Brain pericyte (primary cell): ENCODE results near the gene SMYD3.

Source experiments
- DNase-seq: peaks from one replicate; pipeline ENCODE4 v3.0.0-alpha.2; 2012; ENCODE audit warnings: low read depth, low spot score

SMYD3 gene

DNA sequence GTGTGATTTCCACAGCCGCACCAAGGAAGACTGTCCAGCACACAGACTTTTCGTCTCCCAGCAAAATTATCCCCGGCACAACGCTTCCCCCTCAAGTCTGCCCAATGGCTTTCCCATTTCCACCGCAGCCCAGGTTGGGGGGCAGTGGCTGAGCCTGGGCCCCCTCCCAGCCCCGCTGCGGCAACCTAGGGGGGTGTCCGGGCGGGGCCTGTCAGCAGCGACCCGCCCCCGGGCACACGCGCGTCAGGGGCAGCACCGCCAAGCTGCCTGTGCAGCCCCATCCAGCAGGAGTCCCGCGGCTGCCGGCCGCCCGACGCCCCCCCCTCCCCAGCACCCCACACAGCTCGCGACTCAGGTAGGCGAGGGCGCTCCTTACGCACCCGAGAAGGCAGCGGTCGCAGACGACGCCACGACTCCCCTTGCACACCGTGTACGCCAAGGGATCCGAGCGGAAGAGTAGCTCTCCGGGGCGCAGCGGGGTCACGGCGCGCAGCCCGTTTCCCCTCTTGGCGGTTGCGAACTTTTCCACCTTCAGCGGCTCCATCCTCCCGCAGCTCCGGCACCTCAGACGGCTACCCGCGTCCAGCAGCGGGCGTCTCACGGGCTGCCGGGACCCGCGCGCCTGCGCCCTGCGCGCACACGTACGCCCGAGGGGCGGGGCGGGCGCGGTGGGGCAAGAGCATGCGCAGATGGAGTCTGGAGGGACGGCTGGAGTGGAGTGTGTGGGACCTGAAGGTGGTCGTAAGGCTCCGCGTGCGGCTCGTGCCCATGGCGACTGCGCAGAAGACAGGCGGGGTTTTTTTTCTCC lies at the start of gene SMYD3:
TSS of gene SMYD3 (minus strand) at position 606 of the 808 bp plus-strand sequence.
- DNase-seq, result no peak

GRCh38 chr1:246554201-246554600 lies 47.1 kb upstream of the SMYD3 start:
- DNase-seq, result no peak

DNA sequence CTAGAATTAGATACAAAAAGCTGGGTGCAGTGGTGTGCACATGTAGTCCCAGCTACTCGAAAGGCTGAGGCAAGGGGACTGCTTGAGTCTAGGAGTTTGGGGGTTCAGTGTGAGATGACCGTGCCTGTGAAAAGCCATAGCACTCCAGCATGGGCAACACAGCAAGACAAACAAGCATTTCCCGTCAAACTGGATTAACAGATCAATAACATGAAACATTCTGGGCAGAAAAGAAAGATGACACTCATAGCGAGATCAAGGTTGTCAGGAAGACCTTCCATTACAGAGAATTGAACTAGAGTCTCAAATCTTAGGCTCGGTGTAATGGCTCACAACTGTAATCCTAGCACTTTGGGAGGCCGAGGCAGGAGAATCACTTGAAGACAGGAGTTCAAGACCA lies 45.0 kb upstream of the SMYD3 start:
- DNase-seq, result no peak

GRCh38 chr1:246550402-246550801 lies 43.3 kb upstream of the SMYD3 start:
- no peak for DNase-seq

- DNase-seq, result no peak
Observed at GRCh38 chr1:246549665-246550064, 42.6 kb upstream of the SMYD3 start.

DNA sequence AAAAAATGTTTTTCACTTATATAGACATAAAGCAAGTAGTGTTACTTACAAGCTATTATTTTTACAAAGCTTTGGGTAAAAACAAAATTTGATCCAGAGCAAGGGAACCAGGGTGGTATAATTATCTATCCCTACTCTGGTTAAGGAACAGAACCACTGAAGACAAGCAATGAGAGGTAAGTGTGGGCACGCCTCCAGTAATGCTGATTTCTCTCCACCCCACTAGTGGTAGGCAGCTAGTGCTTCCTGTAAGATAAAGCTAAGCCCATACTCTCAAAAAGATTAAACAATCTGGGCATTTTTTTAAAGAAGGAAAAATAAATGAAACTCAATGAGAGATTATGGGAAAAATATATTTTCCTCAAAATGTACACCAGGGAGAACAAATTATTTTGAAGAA lies 36.9 kb upstream of the SMYD3 start:
- no peak for DNase-seq

DNA sequence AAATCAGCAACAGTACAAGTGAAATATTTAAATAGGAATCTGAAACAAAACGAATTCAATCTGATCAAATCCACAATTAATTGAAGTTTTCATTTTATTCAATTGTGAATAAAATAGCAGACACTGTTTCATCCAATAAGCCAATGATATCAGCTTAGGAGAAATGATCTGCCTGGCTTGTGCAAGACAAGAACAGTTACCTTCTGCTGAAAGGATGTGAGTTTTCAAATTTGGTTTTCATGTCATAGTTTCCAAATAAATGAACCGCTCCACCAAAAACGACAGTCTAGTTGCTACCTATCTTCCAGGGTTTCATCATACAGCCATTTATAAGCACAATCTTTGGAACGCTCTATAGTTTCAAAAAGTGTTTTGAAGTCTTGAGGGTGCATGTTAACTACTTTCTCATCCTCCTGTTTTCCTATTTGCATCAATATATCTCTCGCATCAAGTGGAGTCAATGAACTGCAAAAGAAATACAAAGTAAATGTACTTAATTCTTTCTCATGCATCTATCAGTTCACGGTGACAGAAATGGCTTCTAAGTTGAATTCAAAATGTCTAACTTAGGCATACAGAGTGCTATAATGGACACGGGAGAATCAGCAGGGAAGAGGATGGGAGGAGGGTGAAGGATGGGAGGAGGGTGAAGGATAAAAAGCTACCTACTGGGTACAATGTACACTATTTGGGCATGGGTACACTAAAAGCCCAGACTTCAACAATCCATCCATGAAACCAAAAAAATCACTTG lies 33.8 kb upstream of the SMYD3 start:
- DNase-seq, result no peak

- no peak for DNase-seq
Observed at GRCh38 chr1:246537887-246538286, 30.8 kb upstream of the SMYD3 start.

- no peak for DNase-seq
Observed at GRCh38 chr1:246537441-246537840, 30.4 kb upstream of the SMYD3 start.

GRCh38 chr1:246534114-246534513 lies 27.0 kb upstream of the SMYD3 start:
- DNase-seq, result no peak

GRCh38 chr1:246533371-246533905 lies 26.4 kb upstream of the SMYD3 start:
- DNase-seq, result no peak

GRCh38 chr1:246532519-246532918 lies 25.4 kb upstream of the SMYD3 start:
- DNase-seq, result no peak

- no peak for DNase-seq
Observed at GRCh38 chr1:246530482-246530881, 23.4 kb upstream of the SMYD3 start.

GRCh38 chr1:246528933-246529731 lies 22.1 kb upstream of the SMYD3 start:
- no peak for DNase-seq

DNA sequence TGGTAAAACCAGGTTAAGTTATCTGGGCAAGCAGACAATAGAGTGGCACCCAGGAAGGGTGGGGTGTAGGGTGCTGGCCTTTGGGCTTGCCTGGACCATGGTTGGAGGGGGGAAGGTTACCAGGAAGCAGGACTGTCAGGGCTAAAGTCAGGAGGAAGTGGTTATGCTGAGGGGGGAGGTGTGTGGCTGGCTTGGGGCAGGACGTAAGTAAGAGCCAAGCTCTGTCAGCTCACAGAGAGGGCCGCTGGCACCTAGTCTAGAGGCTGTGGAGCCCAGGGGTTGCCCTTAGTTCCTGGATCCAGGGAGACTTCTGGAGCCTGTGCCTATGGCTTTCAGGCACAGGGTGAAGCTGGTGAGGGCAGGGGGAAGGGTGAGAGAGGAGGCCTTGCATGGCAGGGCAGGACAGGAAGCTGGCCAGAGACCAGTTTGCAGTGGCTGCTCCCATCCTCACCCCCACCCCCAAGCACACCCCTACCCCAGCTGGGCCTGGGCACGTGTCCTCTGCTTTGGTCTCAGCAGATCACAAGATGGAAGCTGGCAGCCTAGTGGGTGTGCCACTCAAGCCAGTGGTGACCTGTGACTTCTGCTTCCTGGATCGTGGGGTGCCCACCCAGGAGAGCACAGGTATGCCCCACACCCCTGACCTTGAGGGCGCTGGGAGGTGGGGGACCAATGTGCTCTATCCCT lies 20.5 kb upstream of the SMYD3 start:
- DNase-seq, result no peak

- DNase-seq, result no peak
Observed at GRCh38 chr1:246526915-246527314, 19.8 kb upstream of the SMYD3 start.

DNA sequence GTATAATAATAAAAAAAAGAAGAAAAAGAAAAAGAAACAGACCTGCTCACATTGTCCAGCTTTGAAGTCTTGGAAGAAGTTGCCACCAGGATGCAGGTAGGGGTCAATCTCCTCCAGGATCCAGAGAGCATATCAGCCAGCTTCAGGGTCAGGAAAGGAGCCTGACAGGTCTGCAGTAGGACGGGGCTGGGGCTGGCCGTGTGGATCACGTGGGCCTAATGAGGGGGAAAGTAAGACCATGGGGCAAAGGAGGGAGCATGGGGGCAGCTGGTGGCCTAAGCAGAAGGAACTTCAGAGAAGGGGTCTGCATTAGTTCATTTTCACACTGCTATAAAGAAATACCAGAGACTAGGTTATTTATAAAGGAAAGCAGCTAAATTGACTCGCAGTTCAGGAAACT lies 19.3 kb upstream of the SMYD3 start:
- no peak for DNase-seq

- DNase-seq, result no peak
Observed at GRCh38 chr1:246519514-246519913, 12.4 kb upstream of the SMYD3 start.

GRCh38 chr1:246518456-246519205 lies 11.6 kb upstream of the SMYD3 start:
- no peak for DNase-seq

GRCh38 chr1:246517391-246517790 lies 10.3 kb upstream of the SMYD3 start:
- no peak for DNase-seq

- no peak for DNase-seq
Observed at GRCh38 chr1:246516126-246516525, 9.0 kb upstream of the SMYD3 start.
